Brain pericyte (primary cell): ENCODE results near the gene FBXL17.

Experiments used
- DNase-seq: peaks from one replicate; pipeline ENCODE4 v3.0.0-alpha.2; 2012; ENCODE audit warnings: low read depth, low spot score

The FBXL17 gene

DNA sequence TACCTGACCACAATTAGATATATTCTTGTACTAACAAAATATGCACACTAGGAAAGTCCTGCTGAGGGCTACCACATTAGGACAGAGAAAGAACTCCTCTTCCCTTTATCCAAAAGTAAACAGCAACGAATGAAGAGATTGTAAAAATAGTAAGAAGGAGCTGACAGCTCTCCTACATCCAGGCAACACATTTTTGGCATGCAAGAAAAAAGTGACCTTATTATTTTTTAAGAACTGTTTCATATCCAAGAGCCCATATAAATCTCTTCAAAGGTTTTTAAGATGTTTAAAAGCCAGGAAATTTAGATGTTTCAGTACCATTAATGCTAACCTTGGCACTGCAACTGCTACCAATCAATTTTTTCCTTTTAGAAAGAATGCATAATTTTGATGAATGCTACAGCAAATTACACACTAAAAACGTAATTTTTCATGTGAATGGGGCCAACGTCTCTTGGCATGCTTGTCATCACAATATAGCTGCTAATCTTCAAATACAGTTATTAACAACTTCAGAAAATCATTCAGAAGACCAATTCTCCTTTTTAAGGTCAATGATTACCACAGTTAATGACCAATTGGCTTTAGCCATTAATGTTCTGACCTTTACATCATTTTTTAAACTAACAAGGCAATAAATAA, 132.0 kb downstream of the FBXL17 start:
- DNase-seq, result no peak

GRCh38 chr5:108249095-108249784, 132.7 kb downstream of the FBXL17 start:
- DNase-seq, result no peak

DNA sequence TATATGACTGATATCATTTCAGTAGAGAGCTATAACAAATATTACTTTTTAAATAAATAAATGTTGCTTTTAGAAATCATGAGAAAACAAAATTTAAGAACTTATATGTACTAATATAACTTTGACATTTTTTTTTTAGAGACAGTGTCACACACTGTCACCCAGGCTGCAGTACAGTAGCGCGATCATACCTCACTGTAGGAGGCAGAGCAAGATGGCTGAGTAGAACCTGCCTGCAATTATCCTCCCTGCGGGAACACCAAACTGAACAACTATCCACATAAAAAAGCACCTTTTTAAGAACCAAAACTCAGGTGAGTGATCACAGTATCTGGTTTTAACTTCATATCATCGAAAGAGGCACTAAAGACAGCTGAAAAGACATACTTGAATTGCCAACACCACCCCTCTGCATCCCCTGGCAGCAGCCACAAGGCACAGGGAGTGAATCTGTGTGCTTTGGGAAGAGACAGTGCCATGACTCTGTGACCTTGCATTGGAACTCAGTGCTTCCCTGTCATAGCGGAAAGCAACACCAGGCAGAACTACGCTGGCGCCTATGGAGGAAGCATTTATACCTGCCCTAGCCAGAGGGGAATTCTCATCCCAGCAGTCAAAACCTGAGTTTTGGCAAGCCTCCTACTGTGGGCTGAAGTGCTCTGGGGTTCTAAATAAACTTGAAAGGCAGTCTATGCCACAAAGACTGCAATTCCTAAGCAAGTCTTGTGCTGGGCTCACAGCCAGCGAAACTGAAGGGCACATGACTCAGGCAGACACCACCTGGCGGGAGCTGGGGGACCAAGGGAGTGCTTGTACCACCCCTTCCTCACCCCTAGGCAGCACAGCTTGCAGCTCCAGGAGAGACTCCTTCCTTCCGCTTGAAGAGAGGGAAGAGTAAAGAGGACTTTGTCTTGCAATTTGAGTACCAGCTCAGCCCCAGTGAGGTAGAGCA, 142.7 kb downstream of the FBXL17 start:
- no peak for DNase-seq

DNA sequence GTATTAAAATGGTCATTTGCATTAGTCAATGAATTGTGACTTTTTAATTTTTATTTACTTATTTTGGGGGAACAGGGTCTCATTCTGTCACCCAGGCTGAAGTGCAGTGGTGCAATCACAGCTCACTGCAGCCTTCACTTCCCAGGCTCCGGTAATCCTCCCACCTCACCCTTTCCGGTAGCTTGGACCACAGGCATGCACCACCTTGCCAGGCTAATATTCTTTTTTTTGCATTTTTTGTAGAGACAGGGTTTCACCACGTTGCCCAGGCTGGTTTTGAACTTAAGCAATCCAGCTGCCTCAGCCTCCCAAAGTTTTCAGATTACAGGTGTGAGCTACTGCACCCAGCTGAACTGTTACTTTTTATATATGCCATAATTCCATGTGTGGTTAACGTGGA, 143.4 kb downstream of the FBXL17 start:
- no peak for DNase-seq

GRCh38 chr5:108233617-108234155, 148.2 kb downstream of the FBXL17 start:
- no peak for DNase-seq

DNA sequence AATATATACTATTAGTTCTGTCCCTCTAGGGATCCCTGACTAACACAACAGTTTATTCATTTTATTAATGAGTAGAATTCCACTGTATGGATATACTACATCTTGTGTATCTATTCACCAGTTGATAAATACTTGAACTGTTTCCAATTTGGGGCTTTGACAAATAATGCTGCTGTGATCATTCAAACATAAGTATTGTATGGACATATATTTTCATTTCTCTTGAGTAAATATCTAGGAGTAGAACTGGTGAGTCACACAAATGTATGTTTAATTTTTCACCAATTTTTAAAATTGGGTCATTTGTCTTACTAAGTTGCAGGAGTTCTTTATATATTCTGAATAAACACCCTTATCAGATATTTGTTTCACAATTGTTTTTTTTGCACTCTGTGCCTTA, 149.1 kb downstream of the FBXL17 start:
- DNase-seq, result no peak

DNA sequence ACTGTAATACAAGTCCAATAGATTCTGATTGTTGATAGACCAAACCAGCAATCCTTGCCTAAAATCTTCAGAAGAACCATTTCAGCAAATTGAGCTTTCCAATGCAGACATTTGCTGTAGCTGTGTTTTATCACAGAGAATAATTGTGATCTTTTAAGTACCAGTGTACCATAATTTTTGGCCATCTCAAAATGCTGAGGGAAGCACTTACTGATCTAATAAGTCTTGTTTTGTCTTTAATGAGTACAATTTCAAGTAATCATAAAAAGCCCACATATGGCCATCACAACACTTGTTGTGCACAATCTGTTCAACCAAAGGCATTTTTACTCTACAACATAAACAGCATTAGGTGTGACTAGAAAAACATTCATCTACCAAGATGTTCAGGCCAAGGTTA, 159.9 kb downstream of the FBXL17 start:
- no peak for DNase-seq

GRCh38 chr5:108220834-108221233, 161.1 kb downstream of the FBXL17 start:
- no peak for DNase-seq

DNA sequence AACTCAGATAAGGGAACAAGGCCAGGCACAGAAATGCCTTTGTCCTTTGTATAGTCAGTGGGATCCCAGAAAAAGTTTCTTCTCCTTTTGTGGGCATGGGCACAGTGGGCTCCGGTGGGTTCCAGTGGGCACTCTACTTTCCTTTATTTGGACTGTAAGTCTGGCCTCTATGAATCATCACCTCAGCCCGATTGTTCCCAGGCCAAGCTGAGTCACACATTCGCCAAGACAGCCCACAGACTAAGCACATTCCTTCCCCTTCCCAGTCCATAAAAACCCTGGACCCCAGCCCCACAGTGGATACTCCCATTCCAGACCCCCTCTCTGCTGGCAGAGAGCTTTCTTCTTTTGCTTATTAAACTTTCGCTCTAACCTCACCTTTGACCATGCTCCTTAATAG, 165.0 kb downstream of the FBXL17 start:
- no peak for DNase-seq

DNA sequence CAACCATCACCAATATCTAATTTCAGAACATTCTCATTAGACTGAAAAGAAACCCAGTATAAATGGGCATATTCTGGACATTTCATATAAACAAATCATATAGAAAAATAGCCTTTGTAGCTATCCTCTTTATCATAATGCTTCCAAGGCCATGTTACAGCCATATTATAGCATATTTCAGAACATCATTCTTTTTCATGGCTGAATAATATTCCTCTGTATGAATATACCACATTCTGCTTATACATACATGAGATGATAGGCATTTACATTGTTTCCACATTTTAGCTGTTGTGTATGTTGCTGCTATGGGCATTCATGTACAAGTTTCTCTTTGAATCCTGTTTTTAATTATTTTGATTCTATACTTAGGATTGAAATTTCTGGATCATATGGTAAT, 167.0 kb downstream of the FBXL17 start:
- no peak for DNase-seq

DNA sequence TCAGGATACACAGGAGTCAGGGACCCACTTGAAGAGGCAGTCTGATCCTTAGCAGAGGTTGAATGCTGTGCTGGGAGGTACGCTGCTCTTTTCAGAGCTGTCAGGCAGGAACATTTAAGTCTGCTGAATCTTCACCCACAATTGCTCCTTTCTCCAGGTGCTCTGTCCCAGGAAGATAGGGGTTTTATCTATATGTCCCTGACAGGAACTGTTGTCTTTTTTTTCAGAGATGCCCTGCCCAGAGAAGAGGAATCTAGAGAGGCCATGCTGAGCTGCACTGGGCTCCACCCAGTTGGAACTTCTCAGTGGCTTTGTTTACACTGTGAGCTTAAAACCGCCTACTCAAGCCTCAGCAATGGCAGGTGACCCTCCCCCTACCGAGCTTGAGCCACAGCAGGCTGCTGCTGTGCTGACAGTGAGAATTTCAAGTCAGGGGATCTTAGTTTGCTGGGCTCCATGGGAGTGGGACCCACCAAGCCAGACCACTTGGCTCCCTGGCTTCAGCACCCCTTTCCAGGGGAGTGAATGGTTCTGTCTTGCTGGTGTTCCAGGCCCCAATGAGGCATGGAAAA, 169.0 kb downstream of the FBXL17 start:
- no peak for DNase-seq

DNA sequence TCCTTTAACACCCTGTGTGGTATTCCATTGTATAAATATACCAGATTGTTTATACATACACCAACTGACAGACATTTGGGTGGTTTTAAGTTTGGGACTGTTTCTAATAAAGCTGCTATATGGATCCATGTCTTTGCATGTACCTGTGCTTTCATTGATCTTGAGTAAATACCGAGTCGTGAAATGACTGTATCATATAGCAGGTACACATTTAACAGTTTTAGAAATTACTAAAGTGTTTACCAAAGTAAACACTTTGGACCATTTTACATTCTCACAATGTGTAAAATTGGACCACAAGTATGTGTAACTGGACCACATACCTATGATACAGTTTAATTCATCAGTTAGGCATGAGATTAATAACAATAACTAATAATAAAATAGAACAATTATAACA, 175.2 kb downstream of the FBXL17 start:
- no peak for DNase-seq

- no peak for DNase-seq
Measured at GRCh38 chr5:108201721-108202120, 180.2 kb downstream of the FBXL17 start.

- DNase-seq, result no peak
Measured at GRCh38 chr5:108196276-108196675, 185.6 kb downstream of the FBXL17 start.

GRCh38 chr5:108193021-108193795, 188.7 kb downstream of the FBXL17 start:
- no peak for DNase-seq

- DNase-seq, result no peak
Measured at GRCh38 chr5:108184940-108185339, 197.0 kb downstream of the FBXL17 start.

DNA sequence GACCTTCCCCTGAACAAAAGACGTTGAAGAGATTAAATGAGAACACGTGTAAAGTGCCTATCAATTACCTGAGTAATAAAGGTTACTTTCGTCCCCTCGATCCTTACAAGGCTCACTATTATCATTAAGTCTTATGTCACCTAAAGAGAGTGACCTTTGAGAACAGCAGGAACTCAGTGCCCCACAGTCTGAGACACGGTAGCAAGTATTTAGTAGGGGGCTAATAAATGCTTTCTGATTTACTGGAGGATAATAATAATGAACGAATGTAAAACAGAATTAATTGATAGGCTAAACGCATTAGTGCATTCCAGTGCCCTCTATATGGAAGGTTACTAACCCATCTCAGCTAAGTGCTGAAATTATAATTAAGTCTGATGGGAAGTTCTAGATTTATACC, 199.9 kb downstream of the FBXL17 start:
- DNase-seq, result no peak

DNA sequence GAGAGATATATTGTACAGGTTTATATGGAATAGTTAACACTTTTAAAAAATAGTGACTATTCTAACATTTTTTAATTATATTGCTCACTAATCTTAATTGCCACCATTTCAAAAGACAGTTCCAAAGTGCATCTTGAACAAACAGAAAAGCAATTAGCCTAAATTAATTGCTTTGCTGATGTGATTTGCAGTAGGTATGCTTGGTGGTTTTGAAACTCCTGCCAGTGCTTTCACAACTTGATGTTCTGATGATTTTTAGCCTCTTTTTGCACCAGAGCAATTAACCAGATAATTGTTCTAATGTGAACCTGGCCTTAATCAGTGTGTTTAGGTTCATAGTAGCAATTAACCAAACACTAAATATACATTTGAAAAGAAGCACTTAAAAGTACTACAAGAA, 207.6 kb downstream of the FBXL17 start:
- DNase-seq, result no peak

- no peak for DNase-seq
Measured at GRCh38 chr5:108171759-108172158, 210.1 kb downstream of the FBXL17 start.

DNA sequence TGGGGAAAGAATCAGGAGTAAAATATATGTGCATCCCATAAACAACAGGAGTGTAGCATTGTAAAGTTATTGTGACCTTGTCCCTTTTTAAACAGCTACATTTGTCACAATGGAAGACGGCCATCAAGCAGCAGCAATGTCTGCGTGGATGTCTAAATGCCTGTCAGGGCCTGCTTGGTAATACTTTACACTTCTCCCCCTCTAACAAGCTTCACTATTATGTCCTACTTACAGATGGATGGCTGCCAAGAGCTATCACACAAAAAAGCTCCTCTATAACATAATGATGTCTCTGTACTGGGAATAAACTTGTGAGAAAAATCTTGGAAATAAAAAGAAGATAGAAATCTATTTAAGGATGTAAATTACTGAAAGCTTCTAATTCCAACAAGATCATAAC, 213.0 kb downstream of the FBXL17 start:
- no peak for DNase-seq

DNA sequence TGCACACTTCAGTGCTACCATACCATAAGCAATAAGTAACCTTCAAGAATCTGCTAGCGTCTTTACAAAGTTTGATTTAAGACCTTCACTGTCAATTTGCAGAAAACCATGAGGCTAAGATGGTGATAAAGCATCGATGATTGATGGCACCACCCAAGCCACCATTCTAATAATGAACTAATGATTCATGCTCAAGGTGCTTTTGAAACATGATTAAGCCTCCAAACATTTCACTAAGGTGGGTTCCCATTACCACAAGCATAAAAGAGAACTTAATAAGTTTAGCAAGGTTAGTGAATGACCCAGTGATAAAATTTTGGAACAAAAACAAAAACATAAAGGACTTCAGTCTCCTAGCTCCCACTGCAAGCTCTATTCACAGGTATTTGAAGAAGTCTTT, 214.7 kb downstream of the FBXL17 start:
- DNase-seq, result no peak
